ENCODE data around the gene NSMCE1.
"Not testable (repeated sequence)": the region's sequence is repeated elsewhere in the genome, so short reads cannot be mapped to it uniquely, and the experiment has no call there.

The NSMCE1 gene

DNA sequence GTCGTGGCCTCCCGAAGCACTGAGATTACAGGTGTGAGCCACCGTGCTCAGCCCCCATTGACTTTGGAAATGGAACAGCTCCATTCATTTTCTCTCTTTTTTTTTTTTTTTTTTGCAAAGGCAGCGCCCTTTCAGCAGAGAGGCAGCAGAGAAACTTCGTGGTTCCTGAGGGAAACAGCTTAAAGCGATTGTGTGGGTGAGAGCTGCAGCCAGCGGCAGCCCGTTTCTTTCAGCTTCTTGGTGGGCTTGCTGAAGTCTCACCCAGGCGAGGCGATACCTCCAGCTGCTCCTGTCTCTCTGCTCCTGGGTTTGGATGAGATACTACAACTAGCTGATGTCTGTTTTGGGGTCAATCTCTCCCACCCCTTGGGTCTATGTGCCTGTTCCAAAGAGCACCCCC lies 57.5 kb downstream of the NSMCE1 start:
- no peak for DNase-seq

DNA sequence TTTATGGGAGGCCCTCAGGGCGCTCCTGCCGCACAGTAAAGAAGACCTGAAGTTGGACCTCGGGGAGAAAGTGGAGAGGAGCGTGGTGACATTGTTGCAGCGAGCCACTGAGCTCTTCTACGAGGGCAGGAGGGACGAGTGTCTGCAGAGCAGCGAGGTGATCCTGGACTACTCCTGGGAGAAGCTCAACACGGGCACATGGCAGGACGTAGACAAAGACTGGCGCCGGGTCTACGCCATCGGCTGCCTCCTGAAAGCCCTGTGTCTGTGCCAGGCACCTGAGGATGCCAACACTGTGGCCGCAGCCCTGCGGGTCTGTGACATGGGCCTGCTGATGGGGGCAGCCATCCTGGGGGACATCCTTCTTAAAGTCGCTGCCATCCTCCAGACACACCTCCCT lies 58.4 kb downstream of the NSMCE1 start:
- no peak for DNase-seq

DNA sequence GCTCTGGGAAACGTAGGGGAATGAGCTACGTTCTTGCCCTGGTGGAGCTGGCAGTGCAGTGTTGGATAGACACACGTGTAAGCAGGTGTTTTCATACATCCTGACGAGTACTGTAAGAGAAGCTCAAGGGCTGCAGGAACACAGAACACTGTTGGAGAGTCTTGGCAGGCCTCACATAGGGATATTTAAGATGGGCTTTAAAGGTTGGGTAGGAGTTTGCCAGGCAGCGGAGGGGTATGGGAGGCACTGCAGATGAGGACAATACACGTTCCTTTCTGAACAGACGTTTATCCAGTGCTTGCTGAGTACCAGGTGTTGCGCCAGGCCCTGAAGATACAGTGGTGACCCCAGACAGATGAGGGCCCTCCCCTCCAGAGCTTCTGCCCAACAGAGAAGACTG lies 59.0 kb downstream of the NSMCE1 start:
- DNase-seq = no peak

DNA sequence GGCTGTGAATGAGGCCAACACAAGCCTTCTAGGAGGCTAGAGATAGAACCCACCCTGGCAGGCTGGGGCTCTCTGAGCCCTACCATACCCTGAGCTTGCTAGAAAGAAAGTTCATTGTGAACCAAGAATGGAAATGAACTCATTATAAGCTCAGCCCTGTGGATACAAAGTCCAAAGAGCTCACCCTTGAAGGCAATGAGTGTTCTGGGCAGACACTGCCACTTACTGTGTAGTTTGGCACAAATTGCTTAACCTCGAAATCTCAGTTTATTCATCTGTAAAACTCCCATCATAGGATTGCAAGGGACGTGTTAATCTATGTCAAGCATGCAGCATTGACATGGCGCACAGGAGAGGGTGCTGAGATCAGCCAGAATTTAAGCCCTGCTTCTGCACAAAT lies 59.8 kb downstream of the NSMCE1 start:
- no peak for DNase-seq

DNA sequence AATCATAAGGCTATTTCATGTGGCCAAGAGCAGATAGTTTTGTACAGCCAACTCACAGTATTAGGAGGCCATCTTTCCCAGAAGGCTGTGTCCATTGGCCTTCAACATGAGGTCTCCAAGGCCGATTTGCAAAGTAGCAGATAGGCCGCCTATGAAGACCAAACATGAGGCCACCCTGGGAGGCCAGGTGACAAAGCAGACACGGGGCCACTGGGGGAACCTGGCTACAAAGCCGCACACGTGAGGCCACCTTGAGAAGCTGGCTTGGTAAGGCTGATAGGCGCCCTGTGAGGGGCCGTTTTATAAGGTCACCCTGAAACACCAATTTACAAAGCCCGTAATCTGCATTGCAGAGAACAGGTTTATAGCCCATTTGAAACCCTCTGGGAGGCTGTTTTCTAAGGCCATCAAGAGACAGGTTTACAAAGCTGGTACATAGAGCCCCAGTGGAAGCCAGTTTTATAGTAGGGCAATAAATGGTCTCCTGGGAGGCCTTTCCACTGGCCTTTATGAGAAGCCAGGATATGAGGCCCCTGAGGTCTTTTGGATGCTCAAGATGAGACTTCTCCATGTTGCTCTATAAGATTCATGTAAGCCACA lies 60.4 kb downstream of the NSMCE1 start:
- no peak for DNase-seq

DNA sequence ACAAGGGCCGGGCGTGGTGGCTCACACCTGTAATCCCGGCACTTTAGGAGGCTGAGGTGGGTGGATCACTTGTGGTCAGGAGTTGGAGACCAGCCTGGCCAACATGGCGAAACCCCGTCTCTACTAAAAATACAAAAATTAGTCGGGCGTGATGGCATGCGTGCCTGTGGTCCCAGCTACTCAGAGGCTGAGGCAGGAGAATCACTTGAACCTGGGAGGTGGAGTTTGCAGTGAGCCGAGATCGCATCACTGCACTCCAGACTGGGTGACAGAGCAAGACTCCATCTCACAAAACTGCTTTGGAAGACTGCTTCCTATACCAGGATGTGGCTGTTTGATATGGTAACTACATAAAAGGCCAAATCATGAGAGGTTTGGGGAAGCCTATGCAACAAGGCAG lies 61.5 kb downstream of the NSMCE1 start:
- DNase-seq = not testable (repeated sequence)

DNA sequence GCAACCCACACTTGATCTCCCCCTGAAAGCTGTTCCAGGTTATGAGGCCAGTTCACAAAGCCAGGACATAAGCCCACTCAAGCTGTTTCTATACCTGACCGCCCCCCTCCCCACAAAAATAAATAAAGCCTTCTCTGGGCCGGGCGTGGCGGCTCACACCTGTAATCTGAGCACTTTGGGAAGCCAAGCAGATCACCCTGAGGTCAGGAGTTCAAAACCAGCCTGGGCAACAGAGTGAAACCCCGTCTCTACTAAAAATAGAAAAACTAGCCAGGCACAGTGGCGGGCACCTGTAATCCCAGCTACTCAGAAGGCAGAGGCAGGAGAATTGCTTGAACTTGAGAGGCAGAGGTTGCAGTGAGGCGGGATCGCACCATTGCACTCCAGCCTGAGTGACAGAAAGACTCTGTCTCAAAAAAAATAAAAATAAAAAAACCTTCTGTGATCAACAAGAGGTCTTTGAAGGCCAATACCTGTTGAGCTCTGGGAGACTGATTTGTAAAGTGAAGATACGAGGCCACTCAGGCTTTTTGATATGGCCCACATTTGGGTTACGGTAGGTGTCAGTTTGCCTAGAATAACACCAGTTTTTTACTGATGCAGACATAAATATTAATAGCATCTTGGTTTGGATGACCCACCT lies 63.0 kb downstream of the NSMCE1 start:
- no peak for DNase-seq

DNA sequence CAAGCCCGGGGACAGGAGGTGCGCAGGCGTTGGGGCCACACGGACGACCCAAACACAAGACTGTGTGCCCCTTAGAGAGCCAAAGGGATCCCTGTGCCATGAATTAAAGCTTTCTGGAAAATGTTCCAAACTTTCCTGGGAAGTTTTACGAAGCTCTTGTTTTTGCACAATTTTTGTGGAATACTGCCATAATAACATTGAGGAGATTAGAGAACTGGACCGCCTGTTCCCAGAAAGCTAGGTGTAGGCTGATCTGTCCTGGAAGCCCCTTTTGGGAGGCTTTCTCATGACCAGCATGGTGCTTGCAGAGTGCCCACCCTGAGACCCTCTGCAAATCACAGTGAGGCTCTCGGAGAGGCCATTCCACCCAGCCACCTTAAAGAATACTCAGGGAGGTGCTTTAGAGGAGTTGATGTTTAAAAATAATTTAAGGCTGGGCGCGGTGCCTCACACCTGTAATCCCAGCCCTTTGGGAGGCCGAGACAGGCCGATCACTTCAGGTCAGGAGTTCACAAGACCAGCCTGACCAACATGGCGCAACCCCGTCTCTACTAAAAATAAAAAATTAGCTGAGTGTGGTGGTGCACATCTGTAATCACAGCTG lies 64.2 kb downstream of the NSMCE1 start:
- no peak for DNase-seq

DNA sequence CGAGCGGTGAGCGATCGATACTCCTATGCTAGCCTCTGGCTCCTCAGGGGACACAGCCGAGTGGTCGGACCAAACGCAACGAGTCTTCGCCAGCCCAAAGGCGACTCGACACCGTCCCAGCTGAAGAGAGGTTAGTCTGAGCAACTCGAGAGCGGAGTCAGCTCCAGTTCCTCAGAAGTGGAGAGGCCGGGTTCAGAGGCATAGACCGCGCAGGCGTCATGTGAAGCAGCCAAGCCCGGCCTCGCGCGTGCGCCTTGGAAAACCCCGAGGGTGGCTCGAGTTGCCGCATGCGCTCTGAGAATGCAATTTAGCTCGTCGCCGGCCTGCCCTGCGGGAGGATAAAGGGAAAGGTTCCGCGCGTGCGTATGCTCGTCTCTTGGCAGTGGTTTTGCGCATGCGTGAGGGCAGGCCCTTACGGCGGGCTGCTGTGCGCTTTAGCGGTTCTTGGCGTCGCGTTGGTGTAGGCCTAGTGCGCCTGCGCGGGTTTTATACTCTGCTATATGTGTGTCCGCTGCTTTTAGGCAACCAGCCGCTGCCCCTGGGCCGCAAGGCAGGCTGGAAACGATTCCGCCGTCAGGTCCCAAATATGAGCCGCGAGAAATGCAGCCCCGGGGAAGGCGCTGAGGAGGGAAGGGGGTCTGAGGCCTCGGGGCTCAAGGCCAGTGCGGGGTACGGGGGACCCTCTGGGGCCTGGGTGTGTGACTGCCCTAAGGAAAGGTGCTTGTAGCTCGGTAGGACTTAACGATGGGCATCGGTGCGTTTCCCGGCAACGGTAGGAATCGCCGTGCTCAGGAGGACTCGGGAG lies 64.9 kb downstream of the NSMCE1 start, which contains the start of gene KDM8:
Gene KDM8 (plus strand): TSS at position 20 of the 805 bp plus-strand sequence. CDS start 6,598 bp downstream, outside the sequence.
- DNase-seq = peak; percentile 99 to 100 (median 100)

DNA sequence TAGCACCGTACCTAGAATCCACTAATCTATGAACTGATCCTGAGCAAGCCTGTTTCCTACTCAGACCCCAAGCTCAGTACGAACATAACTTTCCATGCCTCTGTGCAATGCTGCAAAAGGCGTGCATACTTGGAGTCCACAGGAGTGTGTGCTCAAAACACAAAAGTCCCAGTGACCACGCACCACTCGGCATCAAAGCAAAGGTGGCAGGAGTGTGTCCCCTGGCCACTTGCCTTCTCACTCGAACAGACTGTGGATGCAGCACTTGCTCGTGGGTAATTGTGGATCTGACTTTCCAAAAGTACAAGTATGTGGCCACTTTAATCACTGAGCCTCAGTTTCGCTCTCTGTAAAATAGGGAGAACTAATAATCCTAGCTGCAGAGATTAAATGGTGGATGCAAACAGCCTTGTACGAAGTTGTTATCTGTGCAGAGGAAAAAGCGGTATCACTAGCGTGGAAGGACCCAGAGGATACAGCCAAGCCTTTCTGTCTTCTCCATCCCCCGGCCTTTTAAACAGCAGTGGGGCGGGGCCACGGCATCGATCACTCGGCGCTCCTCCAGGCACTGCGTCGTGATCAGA lies 65.6 kb downstream of the NSMCE1 start:
- peak in 4 of 5 donors; percentile 71 to 87 (median 81) for DNase-seq

DNA sequence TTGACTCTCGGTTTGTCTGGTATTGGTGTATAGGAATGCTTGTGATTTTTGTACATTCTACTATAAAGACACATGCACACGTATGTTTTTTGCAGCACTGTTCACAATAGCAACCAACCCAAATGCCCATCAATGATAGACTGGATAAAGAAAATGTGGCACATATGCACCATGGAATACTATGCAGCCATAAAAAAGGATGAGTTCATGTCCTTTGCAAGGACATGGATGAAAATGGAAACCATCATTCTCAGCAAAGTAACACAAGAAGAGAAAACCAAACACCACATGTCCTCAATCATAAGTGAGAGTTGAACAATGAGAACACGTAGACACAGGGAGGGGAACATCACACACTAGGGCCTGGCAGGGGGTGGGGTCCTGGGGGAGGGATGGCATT lies 67.7 kb downstream of the NSMCE1 start:
- not testable (repeated sequence) for DNase-seq

DNA sequence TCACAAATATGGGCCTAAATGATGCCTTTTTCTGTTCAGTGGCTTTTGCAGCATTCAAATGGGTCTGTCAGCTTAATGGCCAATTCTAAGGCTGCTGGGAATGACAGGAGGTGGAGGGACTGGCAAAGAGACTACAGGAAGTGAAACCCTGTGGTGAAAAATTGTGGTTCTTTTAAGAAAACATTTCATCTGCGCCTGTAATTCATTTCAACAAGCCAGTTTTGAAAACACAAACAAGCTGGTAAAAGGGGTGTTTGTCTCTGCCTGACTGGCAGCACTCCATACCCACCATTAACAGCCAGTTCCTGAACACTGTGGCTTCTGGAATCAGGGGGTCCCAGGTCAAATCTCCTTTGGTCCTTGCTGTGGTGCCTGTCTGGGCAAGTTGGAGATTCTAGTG lies 68.8 kb downstream of the NSMCE1 start:
- DNase-seq = peak in 1 of 5 donors; percentile 85

DNA sequence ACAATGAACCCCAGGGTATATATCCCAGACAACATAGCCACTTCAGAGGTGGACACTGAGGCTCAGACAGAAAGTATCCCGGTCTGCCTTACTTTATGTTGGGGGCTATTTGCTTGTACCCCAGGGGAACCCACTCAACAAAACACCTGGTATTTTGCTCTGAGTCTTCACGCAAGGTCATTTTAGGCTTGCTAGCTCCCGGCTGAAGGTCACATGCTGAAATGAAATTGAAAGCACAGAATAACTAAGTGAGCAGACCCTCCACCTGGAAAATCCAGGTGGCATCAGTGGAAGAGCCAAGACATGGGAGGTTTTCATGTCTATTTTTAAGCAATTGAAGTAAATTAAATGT lies 69.4 kb downstream of the NSMCE1 start:
- DNase-seq = no peak

DNA sequence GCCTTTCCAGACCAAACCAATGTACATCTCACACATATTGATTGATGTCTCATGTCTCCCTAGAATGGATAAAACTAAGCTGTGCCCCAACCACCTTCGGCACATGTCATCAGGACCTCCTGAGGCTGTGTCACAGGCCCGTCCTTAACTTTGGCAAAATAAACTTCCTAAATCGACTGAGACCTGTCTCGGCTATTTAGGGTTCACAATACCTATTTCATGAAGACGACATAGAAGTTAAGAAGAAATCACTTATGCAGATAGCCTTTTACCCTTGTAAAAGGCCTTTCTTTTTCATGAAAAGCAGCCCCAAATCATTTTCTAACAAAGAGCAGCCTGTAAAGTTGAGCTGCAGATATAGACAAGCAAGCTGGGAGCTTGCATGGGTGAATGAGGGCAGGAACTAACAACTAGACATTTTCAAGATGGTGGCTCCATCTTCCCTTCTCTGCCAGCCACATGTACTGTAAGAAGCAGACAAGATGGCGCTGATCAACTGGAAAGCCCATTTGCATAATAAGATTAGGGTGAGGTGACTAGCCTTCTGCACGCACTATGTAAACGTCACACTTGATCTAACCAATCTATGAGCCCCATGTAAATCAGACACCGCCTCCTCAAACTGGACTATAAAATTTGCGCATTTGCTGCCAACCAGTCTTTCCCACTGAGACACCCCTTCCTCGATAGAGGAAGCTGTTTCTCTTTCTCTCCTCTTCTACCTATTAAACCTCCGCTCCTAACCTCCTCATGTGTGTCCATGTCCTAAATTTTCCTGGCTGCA lies 69.9 kb downstream of the NSMCE1 start:
- no peak for DNase-seq

DNA sequence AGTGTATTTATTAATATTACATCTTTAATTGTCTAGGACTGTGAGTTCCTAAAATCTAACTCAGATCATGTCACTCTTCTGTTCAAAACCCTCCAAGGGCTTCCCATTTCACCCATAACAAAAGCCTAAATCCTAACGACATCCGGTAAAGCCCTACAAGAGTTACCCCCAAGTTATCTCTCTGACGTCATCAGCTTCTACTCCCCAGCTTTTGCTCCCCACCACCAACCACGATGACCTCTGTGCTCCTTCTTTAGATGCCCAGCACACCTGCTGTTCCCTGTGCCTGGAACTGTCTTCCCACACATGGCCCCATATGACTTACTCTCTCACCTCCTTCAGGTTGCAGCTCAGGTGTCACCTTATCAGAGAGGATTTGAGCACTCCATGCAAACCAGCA lies 71.6 kb downstream of the NSMCE1 start:
- DNase-seq = no peak

DNA sequence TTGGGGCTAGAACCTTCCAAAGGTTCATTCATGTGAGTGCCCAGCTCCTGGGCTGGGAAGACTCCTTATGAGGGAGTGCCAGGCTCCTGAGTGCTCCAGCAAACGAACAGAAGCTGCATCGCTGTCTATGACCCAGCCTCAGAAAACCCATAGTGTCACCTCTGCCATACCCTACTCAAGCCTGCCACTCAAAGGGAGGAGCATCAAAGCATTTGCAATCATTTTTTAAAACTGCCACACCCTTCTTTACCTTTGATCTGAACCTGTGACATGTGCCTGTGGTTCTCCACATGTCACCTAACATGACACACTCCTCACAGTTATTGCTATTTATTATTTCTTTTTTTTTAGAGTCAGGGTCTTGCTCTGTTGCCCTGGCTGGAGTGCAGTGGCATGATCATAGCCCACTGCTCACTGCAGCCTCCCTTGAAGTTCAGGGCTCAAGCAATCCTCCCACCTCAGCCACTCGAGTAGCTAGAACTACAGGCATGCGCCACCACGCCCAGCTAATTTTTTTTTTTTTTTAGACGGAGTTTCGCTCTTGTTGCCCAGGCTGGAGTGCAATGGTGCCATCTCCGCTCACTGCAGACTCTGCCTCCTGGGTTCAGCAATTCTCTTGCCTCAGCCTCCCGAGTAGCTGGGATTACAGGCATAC lies 72.5 kb downstream of the NSMCE1 start:
- DNase-seq = peak in 4 of 5 donors; percentile 37 to 72 (median 43)

DNA sequence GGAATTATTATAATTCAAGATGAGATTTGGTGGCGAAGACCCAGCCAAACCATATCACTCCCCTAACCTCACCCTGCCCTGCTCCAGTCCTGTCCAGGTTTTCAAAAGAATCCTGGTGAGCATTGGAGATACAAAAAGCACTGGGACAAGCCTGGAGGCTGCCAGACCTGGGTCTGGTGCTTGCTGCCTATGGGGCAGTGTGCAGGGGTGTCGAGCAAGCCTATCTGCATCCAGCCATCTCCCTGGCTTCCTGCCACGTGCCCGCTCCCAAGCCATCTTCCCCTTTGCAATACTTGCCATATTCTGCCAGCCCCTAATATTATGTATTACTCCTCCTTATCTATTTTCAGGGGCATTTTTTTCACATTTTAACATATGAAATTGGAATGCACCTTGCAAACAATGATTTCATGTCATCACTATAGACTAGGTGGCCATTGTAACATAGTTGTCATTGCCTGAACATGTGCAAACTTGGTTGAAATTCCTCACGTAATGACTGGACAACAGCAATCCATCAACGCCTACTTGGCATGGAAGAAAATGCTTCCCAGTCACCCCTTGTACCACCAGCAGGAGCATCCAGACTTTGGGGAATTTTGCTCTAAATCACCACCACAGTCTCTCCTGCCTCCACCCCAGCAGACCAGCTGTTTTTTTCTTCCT lies 73.4 kb downstream of the NSMCE1 start:
- DNase-seq = no peak

DNA sequence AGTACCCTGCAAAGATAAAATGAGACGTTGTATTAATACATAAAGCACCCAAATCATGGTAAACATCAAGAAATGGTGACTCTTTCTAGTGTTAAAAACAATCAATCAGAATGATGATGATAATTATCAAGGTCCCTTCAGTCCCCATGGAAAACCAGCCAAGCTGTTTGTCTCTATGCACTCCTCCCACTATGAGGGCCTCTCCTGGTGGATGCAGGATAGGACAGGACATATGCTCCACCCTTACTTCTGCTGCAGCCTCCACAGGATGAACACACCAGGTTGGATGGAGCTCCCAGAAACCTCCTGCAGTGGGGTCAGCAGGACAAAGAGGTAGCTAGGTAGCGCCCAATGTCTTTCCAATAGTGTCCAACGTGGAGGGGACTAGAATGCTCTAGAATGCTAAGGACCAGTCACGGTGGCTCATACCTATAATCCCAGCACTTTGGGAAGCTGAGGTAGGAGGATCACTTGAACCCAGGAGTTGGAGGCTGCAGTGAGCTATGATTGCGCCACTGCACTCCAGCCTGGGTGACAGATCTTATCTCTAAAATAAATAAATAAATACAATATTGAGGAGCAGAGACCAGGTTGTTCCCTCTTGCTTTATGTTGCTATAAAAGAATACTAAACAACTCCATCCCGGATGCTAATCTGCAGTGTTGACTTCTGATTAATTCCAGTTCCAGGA lies 75.1 kb downstream of the NSMCE1 start:
- DNase-seq = no peak

DNA sequence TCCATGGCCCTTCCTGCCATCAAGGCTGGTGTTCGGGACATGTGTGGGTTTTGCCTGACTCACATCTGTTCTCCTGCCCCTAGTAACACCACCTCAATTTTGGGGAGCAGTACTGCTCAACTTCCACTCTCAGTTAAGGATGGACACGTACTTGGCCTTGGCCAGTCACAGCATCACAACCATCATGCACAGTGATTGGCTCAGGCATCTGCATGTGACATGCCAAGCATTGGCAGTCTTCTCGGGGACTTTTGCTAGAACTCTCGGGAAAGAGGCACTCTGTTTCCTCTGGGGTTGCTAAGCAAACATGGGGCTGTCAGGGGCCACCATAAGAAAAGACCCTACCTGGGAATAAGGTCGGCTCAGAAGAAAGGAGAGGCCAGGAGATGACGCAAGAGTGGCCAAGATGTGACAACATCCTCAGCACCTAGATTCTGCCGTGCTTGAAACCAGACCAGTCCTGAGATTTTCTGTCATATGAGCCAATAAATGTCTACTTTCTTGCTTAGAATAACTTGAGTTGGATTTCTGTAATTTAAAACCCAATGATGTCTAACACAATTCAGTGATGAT lies 77.1 kb downstream of the NSMCE1 start:
- DNase-seq = no peak

DNA sequence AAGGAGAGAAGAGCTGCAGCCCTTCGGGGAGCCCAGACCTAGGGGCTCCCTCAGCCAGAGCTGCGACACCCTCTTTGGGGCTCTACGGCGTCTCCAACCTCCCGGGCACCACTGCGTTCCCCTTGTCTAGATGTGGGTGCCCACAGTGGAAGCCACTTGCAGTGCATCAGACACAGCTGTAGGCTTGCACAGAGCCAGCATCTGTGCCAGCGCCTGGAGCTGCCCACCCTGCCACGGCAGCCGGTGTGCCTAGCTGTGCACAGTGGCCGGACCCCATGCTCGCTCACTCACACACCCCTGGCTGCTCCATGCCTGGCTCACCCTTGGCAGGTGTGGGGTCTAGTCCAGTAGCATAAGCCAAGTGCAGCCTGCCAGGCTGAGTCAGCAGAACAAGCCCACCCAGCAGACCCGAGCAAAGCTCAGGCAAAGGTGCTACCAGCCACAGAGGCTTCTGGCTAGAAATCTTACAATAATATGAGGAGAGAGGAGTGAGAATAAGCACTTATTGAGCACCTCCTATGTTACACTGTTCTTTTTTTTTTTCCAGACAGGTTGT lies 78.2 kb downstream of the NSMCE1 start:
- no peak for DNase-seq

Data from T-helper 1 cell (primary cell).